Erythroblast (primary cell): ENCODE results near the gene CLDN4.

ENCODE experiments used
- GATA1 ChIP-seq: IDR thresholded peaks from 2 replicates; pipeline ENCODE4 v1.6.1; 2011; ENCODE audit warnings: low read depth, mild to moderate bottlenecking, control low read depth, low read length, moderate library complexity
- POLR2A ChIP-seq: IDR thresholded peaks from 2 replicates; pipeline ENCODE4 v1.6.1; 2011; ENCODE audit warnings: mild to moderate bottlenecking, low read length

DNA sequence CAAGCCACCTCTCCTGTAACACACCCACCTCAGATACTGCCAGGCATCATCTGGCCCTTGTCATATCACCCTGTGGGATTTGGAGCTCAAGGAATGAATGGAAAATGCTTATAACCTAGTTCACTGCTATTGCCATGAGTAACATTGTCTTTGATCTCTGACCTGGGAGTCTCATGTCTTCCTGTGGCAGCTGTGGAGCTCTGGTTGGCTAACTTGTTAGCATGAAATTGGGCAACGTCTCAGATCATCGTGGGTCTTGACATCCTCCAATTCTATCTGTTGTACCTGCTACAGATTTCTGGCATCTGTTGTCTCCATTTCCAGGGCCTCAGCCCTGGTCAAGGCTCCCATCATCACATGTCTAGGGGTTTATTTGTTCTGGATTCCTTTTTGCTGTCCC, 28.0 kb downstream of the CLDN4 start:
- no peak for TF ChIP-seq POLR2A
- no peak for TF ChIP-seq GATA1
